ENCODE measurements around the gene FIZ1. TPM values are rescaled to one million over a fixed set of nuclear protein-coding genes. Genes with fewer than 3 reads are reported as not detected.

The FIZ1 gene
- total and polyA plus RNA-seq, 11 donors, result 10.0 to 16.7 (median 12.9) TPM

- 97 to 98% (median 98%) methylated on average over 22 to 38 of the region's 38 CpGs for WGBS, 4 donors
- H3K4me3 ChIP-seq, result no peak overlapping the region
- DNase-seq, result peak in 1 of 5 donors; percentile 55
- TF ChIP-seq POLR2A (IDR thresholded peaks at IDR 0.05) (no peak), CTCF (IDR thresholded peaks at IDR 0.05) (no peak)
- H3K9me3 ChIP-seq, result no peaks in the 10 kb centered on the region
- peaks cover 0 to 53% (median 33%) of the 10 kb centered on the region in 9 donors for H3K36me3 ChIP-seq
- no peaks in the 10 kb centered on the region for H3K27me3 ChIP-seq
- peaks cover 0 to 38% (median 13%) of the 10 kb centered on the region in 12 donors for H3K4me1 ChIP-seq
- intact Hi-C loops (cut with DNase I), result no loop called here
- no peak for ATAC-seq
- H3K27ac ChIP-seq, result no peak overlapping the region
Measured at GRCh38 chr19:55616395-55616875, 17.1 kb upstream of the FIZ1 start.

GRCh38 chr19:55615543-55616394 is 16.5 kb upstream of the FIZ1 start:
- H3K27ac ChIP-seq, result no peak overlapping the region
- intact Hi-C loops (cut with DNase I), result no loop called here
- H3K4me3 ChIP-seq, result no peak overlapping the region
- H3K4me1 ChIP-seq, result peaks cover 0 to 40% (median 18%) of the 10 kb centered on the region in 12 donors
- TF ChIP-seq POLR2A (IDR thresholded peaks at IDR 0.05), result no peak
- TF ChIP-seq CTCF (IDR thresholded peaks at IDR 0.05), result no peak
- peaks cover 0 to 48% (median 33%) of the 10 kb centered on the region in 9 donors for H3K36me3 ChIP-seq
- H3K27me3 ChIP-seq, result no peaks in the 10 kb centered on the region
- H3K9me3 ChIP-seq, result no peaks in the 10 kb centered on the region
- 96 to 98% (median 97%) methylated on average over 48 to 88 of the region's 88 CpGs for WGBS, 4 donors
- DNase-seq (peak in 1 of 5 donors; percentile 62), ATAC-seq (no peak)

GRCh38 chr19:55614711-55615542 is 15.6 kb upstream of the FIZ1 start:
- Histone ChIP-seq H3K4me1 (peaks cover 0 to 37% (median 22%) of the 10 kb centered on the region in 12 donors), H3K36me3 (peaks cover 0 to 48% (median 34%) of the 10 kb centered on the region in 9 donors), H3K4me3 (no peak overlapping the region), H3K27ac (no peak overlapping the region), H3K9me3 (no peaks in the 10 kb centered on the region), H3K27me3 (no peaks in the 10 kb centered on the region)
- peak in 1 of 5 donors; percentile 56 for DNase-seq
- intact Hi-C loops (cut with DNase I), result no loop called here
- no peak for ATAC-seq
- no peak for TF ChIP-seq CTCF (IDR thresholded peaks at IDR 0.05)
- 93 to 98% (median 97%) methylated on average over 67 to 98 of the region's 98 CpGs for WGBS, 4 donors

Data from heart left ventricle (tissue), 16 donors.